Measurements from ENCODE around the gene HOXA4.

HOXA4 gene

DNA sequence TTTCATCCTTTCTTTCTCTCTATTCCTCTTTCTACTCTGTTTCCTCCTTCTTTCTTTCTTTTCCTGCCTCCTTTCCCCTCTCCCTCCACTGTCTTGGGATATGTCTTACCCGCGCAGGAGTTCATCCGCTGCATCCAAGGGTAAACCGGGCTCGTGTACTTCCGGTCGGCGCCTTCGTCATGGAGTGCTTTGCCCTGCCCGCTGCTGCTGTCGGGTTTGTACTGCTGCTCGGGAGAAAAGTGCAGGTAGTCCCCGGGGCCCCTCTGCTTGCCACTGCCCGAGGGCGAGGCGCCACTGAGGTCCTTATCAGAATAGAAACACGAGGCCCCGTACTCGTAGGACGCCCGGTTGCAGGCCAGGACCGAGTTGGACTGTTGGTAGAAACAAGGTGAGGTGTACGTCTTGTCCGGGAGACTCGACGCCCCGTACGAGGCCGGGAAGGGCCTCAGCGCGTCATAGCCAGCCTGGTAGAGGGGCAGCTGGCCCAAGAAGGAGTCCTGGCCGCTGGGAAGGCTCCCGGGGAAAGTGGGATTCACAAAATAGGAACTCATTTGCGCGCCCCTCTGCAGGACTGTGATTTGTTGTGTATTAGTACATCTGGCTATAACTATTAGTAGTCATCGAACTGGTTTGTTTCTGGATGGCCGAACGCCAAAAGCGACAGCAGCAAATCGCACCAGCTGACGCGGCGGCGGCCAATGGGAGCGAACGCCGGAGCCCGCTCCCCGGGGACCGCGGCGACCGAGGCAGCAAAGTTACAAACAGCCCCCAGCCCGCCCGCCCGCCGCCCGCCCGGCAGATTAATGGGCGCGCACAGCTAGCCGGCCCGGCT is 16.9 kb upstream of the HOXA4 start, which contains the start of gene HOXA6:
Gene HOXA6 (minus strand): TSS at position 576 of the 832 bp plus-strand sequence. CDS start 25 bp downstream, at position 551.
- DNase-seq (ENCODE audit: low read depth in 2 of 2, low spot score in 1 of 2): no peak

DNA sequence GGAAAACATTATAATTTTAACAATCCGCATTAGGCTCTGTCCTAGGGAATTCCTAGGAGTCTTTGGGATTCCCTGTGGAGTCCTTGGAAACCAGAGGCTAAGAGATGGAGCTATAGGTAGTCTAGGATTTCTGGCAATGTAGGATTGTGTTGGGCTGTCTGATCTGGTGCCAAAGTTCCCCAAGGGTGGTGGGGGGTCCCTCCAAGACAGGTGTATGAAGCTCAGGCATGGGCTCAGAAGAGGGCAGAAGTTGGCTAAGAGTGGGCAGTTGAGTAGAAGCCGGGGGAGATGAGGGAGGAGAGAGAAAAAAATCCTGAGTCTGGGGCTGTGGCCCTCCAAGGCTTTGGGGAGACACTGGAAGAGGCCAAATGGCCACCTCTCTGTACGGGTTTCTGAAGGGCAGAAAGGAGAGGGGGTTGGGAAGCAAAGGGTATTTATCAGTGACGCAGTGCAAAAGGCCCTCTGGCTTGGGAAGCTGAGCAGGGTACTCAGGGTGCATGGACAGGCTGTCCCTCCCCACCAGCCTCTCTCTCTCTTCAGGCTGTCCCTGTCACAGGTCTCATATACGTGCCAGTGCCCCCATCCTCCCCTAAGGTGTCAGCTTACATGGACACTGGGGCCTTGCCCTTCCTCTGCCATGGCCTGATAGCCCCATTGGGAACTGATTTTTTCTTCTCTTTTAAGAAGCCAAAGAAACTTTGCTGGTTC is 16.1 kb upstream of the HOXA4 start:
- DNase-seq (ENCODE audit: low read depth in 2 of 2, low spot score in 1 of 2): no peak

DNA sequence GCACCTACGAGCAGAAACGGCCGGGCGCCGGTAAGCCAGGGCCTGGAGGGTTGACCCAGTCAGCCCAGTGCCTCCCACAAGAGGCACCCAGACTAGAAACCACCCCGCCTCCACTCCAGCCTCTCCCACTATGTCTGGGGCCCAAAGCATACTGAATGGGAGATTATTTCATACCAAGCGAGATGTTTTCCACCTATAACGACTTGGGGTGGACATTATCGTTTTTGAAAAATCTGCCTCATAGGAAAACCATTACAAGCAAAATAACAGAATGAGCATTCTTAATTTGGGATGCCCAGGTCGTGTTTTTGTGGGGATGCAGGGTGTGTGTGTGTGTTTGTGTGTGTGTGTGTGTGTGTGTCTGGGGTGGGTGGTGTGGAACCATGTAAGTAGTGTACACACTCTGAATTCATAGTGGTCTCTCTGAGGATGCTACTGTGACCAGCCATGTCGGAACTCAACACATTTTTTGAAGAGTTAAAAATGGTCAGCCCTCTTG is 15.4 kb upstream of the HOXA4 start:
- no peak for DNase-seq (ENCODE audit: low read depth in 2 of 2, low spot score in 1 of 2)

DNA sequence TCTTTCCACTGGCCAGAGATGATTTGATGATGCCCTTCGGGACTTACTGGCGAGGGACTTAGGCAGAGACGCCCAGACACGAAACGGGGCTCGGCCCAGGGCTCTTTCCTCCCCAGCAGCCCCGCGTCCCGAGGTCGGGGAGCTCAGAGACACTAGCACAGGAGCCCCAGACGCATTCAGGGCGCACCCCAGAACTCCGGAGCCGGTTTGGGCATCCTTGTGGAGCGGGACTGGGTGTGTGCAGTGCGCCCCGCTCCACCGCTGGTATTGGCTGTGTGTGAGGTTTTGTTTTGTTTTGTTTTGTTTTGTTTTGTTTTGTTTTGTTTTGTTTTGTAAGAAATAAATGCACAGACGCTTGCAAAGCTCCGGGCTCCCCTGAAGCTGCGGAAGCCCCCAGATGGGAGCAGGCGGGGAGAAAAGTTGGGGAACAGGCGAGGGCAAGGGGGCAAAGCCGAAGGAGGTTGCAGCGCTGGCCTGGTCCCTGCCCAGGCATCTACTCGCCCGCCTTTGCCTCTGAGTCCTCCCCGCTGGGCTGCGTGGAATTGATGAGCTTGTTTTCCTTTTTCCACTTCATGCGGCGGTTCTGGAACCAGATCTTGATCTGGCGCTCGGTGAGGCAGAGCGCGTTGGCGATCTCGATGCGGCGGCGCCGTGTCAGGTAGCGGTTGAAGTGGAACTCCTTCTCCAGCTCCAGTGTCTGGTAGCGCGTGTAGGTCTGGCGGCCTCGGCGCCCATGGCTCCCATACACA is 14.8 kb upstream of the HOXA4 start:
- DNase-seq (ENCODE audit: low read depth in 2 of 2, low spot score in 1 of 2): no peak

DNA sequence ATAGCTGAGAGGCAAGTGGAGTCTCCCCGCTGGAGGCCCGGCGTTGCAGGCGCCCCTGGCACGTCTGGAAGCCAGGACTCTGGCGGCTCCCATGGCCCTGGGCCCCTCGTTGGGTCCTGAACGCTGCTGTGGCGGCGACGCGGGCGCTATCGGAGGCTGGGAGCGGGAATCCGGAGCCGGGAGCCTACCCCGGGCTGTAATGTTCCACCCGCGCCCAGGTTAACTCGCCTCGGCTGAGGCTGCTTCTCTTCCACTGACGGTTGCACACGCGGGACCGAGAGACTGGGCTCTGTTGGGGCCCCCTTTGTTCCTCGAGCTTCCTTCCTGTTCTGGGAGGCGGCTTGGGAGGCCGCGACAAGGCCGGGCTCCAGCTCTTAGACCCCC is 14.2 kb upstream of the HOXA4 start:
- DNase-seq (ENCODE audit: low read depth in 2 of 2, low spot score in 1 of 2): no peak

DNA sequence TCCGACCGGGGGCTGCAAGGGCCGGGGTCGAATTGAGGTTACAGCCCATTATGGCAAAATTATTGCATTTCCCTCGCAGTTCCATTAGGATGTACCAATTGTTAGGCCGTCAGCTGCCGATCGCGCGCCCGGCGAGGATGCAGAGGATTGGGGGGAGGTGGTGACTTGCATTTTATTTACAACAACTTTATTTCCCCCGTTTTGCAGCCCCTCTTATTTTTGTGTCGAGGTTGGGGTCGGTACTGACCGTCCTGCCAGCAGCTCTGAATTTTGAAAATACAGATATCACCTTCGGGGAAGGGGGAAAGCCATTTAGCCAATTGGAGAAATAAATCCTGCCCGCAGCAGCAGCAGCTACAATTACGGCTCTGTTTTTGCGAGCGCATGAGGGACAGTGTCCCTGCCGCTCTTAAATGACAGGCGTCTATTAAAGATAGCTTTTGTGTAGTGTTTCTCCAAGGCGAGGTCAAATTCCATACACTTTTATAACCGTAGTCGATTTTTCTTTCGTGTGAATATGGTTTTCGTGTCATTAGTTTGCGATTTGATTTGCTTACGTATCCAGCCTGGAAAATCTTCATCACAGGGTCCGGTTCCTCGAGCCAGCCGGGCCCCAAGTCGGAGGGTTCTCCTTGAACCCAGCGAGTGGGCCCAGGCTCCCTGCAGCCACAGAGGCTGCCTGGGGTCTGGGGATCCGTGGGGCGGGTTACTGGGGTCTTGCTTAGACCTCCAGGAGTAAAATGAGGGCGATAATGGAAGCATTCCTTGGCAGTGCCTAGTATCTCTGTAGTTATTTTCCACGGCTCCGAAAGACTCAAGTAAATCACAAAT is 13.6 kb upstream of the HOXA4 start:
- no peak for DNase-seq (ENCODE audit: low read depth in 2 of 2, low spot score in 1 of 2)

DNA sequence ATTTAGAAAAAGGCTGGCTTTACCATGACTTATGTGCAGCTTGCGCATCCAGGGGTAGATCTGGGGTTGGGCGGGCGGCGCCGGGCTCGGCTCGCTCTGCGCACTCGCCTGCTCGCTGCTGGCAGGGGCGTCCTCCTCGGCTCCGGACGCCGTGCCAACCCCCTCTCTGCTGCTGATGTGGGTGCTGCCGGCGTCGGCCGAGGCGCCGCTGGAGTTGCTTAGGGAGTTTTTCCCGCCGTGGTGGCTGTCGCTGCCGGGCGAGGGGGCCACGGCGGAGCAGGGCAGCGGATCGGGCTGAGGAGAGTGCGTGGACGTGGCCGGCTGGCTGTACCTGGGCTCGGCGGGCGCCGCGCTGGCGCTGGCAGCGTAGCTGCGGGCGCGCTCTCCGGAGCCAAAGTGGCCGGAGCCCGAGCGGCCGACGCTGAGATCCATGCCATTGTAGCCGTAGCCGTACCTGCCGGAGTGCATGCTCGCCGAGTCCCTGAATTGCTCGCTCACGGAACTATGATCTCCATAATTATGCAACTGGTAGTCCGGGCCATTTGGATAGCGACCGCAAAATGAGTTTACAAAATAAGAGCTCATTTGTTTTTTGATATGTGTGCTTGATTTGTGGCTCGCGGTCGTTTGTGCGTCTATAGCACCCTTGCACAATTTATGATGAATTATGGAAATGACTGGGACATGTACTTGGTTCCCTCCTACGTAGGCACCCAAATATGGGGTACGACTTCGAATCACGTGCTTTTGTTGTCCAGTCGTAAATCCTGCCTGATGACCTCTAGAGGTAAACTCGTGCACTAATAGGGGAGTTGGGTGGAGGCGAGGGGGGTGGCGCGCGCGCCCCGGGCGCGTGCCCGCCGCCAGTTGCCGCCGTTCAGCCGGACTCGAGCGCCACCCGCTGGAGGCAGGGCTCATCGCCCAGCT is 12.7 kb upstream of the HOXA4 start, which contains the start of gene HOXA5:
Gene HOXA5 (minus strand): TSS at position 659 of the 927 bp plus-strand sequence. CDS start 74 bp downstream, at position 585.
- DNase-seq (ENCODE audit: low read depth in 2 of 2, low spot score in 1 of 2): no peak

DNA sequence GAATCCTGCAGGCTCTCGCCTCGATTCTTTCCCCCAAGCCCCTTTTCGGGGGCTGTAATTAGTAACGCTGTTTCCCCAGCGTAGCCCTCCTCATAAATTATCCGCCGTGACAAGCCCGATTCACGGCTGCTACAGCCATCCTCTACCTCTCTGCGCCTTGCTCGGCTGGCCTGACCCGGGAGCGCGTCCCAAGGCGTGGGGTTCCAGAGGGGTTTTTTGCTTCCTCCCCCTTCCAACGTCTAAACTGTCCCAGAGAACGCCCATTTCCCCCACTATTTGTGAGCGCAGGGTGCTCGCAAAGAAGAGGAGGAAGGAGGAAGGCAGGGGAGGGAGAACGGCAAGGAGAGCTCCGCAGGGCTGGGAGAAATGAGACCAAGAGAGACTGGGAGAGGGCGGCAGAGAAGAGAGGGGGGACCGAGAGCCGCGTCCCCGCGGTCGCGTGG is 12.0 kb upstream of the HOXA4 start:
- no peak for DNase-seq (ENCODE audit: low read depth in 2 of 2, low spot score in 1 of 2)

DNA sequence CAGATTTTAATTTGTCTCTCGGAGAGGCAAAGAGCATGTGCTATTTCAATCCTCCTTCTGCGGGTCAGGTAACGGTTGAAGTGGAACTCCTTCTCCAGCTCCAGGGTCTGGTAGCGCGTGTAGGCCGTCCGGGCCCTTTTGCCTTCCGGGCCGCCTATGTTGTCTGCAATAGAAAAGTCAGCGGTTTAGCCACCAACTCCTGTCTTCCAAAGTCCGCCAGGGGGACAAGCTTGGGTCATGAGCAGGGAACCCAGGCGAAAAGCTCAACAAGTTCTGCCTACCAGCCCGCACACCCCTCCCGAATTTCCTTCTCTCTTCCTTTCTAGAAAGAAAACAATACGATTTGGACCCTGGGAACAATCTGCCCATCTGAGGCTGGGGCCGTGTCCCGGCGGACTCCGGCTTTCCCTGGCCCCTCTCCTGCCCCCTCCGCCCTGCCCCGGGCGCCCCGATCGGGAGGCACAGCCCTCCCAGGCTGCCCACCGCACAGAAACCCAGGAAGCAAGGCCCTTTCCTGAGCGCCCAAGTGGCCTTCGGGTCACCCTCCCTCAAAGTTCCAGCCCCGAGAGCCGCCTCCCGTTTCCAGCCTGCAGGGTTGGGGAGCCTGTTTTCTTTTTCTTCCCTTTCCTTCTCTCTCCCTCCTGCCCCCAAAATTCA is 11.5 kb upstream of the HOXA4 start:
- DNase-seq (ENCODE audit: low read depth in 2 of 2, low spot score in 1 of 2): no peak

DNA sequence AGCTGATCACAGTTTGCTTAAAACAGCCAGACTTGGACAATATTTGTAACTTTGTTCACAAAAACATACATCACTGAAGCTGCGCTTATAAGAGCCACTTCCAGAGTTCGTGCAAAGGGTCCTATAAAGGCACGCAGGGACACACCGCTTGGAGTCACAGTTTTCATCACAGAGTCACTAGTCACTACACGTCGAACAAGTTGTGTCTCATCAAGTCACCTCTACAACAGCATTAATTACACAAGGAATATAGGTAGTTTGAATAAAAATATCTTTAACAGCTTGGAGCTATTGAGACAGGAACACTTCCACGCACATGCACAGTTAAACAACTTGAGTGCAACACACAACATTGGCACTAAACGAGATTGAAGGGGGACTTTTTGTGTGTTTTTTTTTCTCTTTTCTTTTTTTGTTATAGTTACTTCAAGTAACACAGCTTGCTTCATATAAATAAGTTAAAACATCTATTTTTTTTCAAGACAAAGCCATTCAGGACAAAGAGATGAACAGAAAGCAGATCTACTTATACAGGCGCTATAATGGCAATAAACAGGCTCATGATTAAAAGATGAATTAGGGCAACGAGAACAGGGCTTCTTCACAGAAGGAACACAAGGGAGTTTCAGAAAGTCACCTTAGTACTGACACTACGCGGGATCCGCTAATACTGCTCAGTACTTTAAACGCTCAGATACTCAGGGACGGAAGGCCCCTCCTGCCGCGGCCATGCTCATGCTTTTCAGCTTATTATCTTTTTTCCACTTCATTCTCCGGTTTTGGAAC is 10.8 kb upstream of the HOXA4 start:
- DNase-seq (ENCODE audit: low read depth in 2 of 2, low spot score in 1 of 2): no peak

DNA sequence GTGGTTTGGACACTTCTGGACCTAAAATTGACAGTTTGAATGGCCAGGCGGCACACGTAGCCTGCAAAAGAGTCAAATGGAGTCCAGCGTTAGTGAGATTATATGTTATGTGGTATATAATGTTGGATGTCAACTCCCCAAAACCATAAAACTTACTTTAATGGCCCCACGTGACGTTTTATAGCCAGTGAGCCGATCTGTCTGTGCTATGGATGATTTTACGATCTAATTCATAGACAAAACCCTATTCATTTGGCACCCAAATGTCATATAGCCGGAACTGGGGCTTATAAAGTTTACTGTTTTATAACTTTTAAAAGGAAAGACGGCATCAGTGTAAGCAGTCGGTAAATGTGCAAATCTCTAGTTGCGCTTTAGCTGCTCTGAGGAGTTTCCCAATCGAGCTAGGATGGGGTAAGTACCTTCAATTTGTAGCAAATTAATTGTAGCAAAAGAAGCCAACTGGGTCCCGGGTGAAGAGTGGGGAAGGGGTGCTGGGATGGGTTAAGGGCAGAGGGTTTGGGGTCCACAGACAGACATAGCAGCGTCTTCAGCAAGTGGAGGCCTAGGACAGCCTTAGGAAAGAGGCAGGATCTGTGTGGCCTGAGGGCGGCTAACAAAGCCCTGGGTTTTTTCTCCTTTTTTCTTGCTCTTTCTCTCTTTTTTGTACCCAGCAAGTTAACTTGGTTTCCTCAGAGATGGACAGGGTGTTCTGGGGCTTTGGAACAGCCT is 9.7 kb upstream of the HOXA4 start:
- no peak for DNase-seq (ENCODE audit: low read depth in 2 of 2, low spot score in 1 of 2)

DNA sequence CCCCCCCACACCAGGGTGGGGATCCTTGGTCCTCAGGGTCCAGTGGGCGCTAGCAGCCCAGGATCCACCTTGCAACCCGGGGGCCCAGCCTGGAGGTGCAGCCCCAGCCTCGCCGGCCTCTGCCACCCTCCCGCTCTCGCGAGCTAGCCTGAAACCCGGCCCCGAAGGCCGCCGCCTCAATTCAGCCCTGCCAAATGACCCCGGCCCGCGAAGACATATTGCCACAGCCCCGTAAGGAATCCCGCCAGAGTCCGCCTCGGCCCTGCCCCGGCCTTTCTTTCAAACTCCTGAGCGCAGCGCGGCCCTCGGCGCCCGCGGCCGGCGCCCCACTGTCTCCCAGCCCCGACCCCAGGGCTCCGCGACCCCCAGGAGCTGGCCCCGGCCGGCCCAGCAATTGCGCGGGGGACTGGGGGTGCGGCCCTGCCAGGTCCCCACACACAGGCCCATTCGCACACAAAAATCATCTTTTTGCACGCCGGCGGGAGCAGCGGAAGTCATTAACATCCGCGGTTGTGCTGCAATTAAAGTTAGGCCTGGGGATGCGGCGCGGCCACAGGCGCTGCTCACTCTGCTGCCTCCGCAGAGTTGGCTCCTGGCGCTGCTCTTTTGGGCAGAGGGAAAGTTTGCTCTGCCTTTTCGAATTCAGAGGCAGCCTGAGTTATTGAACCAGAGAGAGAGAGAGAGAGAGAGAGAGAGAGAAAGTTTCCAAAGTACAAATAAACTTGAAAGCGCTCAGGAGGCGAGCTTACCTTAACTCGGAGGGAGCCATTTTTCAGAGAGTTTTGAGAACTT is 9.0 kb upstream of the HOXA4 start:
- no peak for DNase-seq (ENCODE audit: low read depth in 2 of 2, low spot score in 1 of 2)

DNA sequence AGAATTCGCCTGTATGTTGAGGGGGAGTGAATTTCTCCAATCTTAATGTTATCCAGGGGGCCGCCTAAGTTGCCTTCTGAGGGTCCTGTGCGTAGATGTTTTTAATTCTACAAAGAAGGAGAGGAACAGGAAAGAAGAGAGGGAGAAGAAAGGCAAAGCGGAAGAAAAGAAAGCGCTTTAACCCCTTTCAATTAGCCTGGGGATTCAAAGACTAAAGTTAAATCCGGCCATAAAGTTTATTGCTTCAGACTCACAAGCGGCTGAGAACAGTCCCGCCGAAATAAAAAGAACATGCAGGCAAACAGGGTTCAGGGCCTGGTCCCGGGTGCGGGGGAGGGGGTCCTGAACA is 8.4 kb upstream of the HOXA4 start:
- DNase-seq (ENCODE audit: low read depth in 2 of 2, low spot score in 1 of 2): no peak

DNA sequence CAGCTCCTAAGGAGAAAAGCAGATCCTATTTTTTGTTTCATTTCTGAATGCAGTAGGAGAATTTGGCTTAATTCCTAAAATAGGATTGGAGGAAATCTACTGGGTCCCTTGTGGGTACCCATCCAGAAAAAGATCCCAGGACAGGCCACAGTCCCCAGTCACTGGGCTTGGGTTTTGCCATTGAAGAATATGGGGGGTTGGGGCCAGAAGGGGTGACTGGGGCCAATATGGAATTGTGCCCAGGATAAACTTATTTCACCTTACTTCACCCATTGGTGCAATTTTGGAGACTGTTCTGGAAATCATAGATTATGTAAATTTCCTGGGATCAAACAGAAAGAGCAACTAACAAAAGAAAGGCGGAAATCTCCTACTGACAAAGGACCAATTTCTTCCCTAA is 7.9 kb upstream of the HOXA4 start:
- DNase-seq (ENCODE audit: low read depth in 2 of 2, low spot score in 1 of 2): no peak

DNA sequence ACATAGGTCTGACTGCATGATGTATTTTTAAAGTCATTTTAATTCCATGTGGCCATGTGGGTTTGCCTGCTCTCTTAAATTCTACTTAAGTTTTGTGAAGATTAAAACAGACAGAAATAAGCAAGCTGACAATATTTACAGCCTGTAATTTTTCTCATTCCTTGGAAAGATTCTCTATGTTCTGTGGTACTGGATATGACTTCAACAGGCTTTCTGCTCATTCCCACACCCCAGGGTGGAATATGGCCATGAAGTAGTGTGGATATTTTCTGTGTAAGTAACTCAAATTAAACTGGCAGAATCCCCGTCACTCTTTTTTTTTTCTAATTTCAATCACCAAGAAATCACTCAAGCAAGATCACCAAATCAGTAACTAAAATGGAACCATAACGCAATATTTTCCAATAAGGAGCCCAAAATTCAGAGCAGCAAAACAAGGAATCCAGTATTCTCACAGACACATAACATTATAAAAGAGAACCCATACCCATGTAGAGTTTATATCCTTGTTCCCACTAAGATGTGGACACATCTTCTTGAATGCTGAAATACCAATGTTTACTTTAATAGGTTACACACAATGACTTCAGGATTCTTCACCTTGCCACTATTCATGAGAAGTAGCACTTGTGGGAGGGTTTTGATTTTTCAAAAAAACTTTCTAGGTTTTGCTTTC is 7.2 kb upstream of the HOXA4 start:
- no peak for DNase-seq (ENCODE audit: low read depth in 2 of 2, low spot score in 1 of 2)

DNA sequence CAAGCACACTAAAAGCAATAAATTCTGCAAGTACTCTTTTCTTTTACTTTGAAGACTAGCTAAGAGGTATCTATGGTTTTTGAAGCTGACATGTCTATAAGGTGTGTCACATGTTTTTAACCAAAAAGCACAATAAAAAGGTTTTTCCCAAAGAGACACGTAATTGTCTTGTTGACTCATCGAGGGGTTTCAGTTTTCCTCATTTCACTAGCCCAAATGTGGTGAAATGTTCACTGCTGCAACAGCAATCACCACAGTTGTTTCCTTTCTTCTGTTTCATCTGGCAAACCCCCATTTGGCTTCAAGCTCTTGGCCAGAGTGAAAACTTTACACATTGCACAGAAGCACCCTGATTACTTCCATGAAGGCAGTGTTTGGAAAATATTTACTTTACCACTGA is 3.8 kb upstream of the HOXA4 start:
- DNase-seq (ENCODE audit: low read depth in 2 of 2, low spot score in 1 of 2): no peak

Data from stimulated activated CD8-positive, alpha-beta memory T cell treated with anti-CD3 and anti-CD28 coated beads, Interleukin-4, amount 100 ng/mL, for 4 hours (primary cell).